Heart left ventricle (tissue), 13 donors: Measurements from ENCODE around the gene TOR4A.

ENCODE experiments used
- CTCF ChIP-seq, 12 donors: fragments of 200-600 bp; sonication (generic) in 4 of 12; IDR thresholded peaks; one replicate each; pipeline versions ENCODE4 v1.5.0 to v1.8.0; 2018 to 2022; ENCODE audit warnings: antibody characterized with exemption in 12 of 12, mild to moderate bottlenecking in 5 of 12
- POLR2A ChIP-seq, 2 donors: fragments of 450-650 bp; IDR thresholded peaks; one replicate each; pipeline ENCODE4 v1.6.1; 2017; ENCODE audit warnings: antibody characterized with exemption in 2 of 2, mild to moderate bottlenecking in 2 of 2, moderate library complexity in 2 of 2
- donor health status: ischemic (EF 13 %, LVEDD 7.1; RV severe dilation, severe dysfunction).
- donor health status: DM: no; HTN: yes; CAD: no.
- donor health status: DM: no; HTN: no; CAD: no.
- donor health status: ischemic (EF 25% LVEDD 6.9; RV normal size, moderate dysfunction).
- donor health status: ischemic (EF 25% LVEDD 5.7; RV mildly dilated, moderate dysfunction).
- donor health status: ischemic (EF 35%, LVEDD 5.7; RV mildly dilated, moderate dysfunction).
- donor health status: nonischemic (EF 11% LVEDD 7.7; RV severe dilation, severe dysfunction).
- donor health status: DM: yes; HTN: yes; CAD: no.
- donor health status: PGD.
- donor health status: ischemic (EF 29% LVEDD 5.4; RV normal size, mild dysfunction).
- donor health status: nonischemic (EF 23%, LVEDD 6.1; RV moderate dilation, normal function).

DNA sequence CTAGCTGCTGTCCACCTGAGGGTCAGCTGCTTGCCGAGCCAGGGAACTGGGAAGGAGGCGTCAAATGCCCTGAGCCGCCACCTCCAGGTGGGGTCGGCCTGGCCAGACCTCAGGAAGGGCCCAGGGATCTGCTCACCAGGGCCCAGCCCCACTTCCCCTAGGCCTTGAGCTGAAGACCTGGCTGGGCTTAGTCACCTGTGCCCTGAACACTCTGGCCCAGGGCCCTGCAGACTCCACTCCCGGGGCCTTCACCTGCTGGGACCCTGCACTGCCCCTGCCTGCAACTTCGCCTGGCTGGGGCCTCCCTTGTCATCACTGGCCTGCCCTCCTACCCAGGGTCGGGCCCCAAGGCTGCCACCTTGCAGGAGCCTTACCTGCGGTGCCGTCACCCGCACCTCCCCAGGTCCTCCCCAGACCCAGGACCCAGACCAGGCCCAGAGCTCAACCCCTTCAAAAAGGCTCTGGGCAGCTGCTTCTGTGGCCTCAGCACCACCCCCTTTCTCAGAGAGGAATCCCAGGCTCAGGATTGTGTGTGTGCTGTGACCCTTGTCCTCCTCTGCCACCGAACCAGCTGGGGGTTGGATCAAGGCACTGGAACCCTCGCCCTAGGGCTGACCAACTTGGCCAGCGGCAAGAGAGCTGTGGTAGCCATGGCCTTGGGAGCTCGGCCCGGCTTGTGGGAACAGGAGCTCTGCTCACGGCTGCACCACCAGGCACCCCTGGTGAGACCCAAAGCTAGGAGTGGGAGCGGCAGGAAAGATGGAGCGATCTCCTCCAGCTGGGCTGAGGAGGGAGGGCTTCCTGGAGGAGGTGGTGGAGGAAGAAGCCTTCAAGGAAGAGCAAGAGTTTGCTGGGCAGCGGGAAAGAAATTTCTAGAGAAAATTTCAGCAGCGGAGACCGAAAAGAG, 23.6 kb upstream of the TOR4A start:
- TF ChIP-seq CTCF (IDR thresholded peaks at IDR 0.05), result no peak
- TF ChIP-seq POLR2A (IDR thresholded peaks at IDR 0.05), result no peak
